Kidney (tissue), 14 donors: ENCODE results near the gene SCGB2B2. TPM values are rescaled to one million over a fixed set of nuclear protein-coding genes. Genes with fewer than 3 reads are reported as not detected.

Experiments
- DNase-seq, 5 donors: peaks; one replicate each; pipeline ENCODE4 v3.0.0-alpha.2; 2013 to 2020
- FAIRE-seq: peaks from 2 replicates; lab custom pipeline; 2012; peaks lifted over from hg19 to GRCh38; lab: Jason Lieb, UNC
- H3K27ac ChIP-seq, 2 donors: one replicate each; pipeline ENCODE4 v1.7.0; 2013; ENCODE audit warnings: low read depth in 2 of 2, low read length in 2 of 2, inconsistent platforms in 1 of 2
- H3K27me3 ChIP-seq: one replicate; pipeline ENCODE4 v1.7.1; 2013; ENCODE audit warnings: low read length, inconsistent platforms; ENCODE audit not compliant: control insufficient read depth, insufficient read depth
- H3K36me3 ChIP-seq, 3 donors: one replicate each; pipeline versions ENCODE4 v1.7.0 to v1.7.1; 2013; ENCODE audit warnings: low read length in 3 of 3, control low read depth in 1 of 3, inconsistent platforms in 1 of 3; ENCODE audit not compliant: insufficient read depth in 3 of 3, control insufficient read depth in 2 of 3
- H3K4me1 ChIP-seq, 3 donors: one replicate each; pipeline versions ENCODE4 v1.7.0 to v1.7.1; 2013; ENCODE audit warnings: low read length in 3 of 3, inconsistent platforms in 1 of 3, low read depth in 1 of 3; ENCODE audit not compliant: control insufficient read depth in 2 of 3, insufficient read depth in 2 of 3
- H3K4me3 ChIP-seq, 3 donors: one replicate each; pipeline versions ENCODE4 v1.7.0 to v1.8.1; 2013; ENCODE audit warnings: low read length in 3 of 3, control low read depth in 1 of 3, inconsistent platforms in 1 of 3
- H3K9ac ChIP-seq, 3 donors: one replicate each; pipeline versions ENCODE4 v1.7.0 to v1.7.1; 2013; ENCODE audit warnings: low read length in 3 of 3, control low read depth in 1 of 3, inconsistent platforms in 1 of 3
- H3K9me3 ChIP-seq, 3 donors: one replicate each; pipeline versions ENCODE4 v1.7.0 to v1.7.1; 2013; ENCODE audit warnings: low read length in 3 of 3, control low read depth in 1 of 3, inconsistent platforms in 1 of 3; ENCODE audit not compliant: control insufficient read depth in 2 of 3, insufficient read depth in 1 of 3
- CTCF ChIP-seq: IDR thresholded peaks from 3 replicates; pipeline ENCODE4 v1.5.1; 2012; ENCODE audit warnings: mild to moderate bottlenecking, moderate library complexity, borderline replicate concordance; ENCODE audit not compliant: insufficient read depth; ENCODE audit errors: extremely low read depth
- intact Hi-C: fragments of 100-400 bp; cut with DNase I; formaldehyde crosslinking; loops from one replicate; pipeline ENCODE4 v1.11.1; 2022
- polyA plus RNA-seq: library from polyadenylated mRNA; stranded (reverse); fragments of 350-450 nt; fragmentation: Illumina TruSeq; extraction: RNeasy Lipid Tissue Mini Kit (QIAGEN cat#74804); gene quantifications from one replicate; pipeline ENCODE4 v1.2.3, GENCODE V29; 2014; ENCODE audit warnings: low read depth, low replicate concordance; ENCODE audit not compliant: insufficient read depth
- total RNA-seq: library from RNA; stranded (reverse); fragmentation: NEBNext Ultra II Directional; extraction: Animal tissue kit (Norgen Biotek cat#: 25700); gene quantifications from one replicate; pipeline ENCODE4 v1.2.1, GENCODE V29; 2021
- donor health status: control.
- donor health status: control.
- donor health status: control.
- donor health status: control.
- donor health status: control.
- donor health status: DM: yes; HTN: yes; CAD: no.
- donor health status: Normal renal cell carcinoma (clear cell type).

The SCGB2B2 gene
- total and polyA plus RNA-seq, 2 donors from 2014 or later = 0.73 to 1.1 TPM

GRCh38 chr19:34677386-34678084, 576 bp upstream of the SCGB2B2 start, which contains the start of gene ZNF302:
Gene ZNF302, plus strand, starts transcription at chr19:34677678. Its CDS starts 1,127 bp downstream, at chr19:34678805.
- Histone ChIP-seq H3K27ac (peak within 1 kb of the TSS; percentile 95), H3K36me3 (peaks cover 16 to 26% (median 17%) of the 10 kb centered on the region in 3 donors), H3K27me3 (no peaks in the 10 kb centered on the region), H3K9me3 (peaks cover 5 to 21% (median 6%) of the 10 kb centered on the region in 3 donors), H3K4me3 (peak within 1 kb of the TSS; percentile 92 to 97 (median 94)), H3K4me1 (peaks cover 0 to 8% (median 5%) of the 10 kb centered on the region in 3 donors), H3K9ac (peak within 1 kb of the TSS; percentile 67 to 88 (median 86))
- FAIRE-seq = no peak
- DNase-seq = peak; percentile 98 to 99 (median 99)
- TF ChIP-seq CTCF = no peak
- intact Hi-C loops = no loop called here

GRCh38 chr19:34675919-34676318, 1.0 kb downstream of the SCGB2B2 start:
- no peak for FAIRE-seq
- no peaks in the 10 kb centered on the region for H3K27me3 ChIP-seq
- H3K27ac ChIP-seq = no peak overlapping the region
- H3K36me3 ChIP-seq = peaks cover 11 to 16% (median 11%) of the 10 kb centered on the region in 3 donors
- H3K9ac ChIP-seq = no peak overlapping the region
- no peak for TF ChIP-seq CTCF
- peak overlapping the region in 2 of 3 donors; percentile 92 to 97 for H3K4me3 ChIP-seq
- H3K4me1 ChIP-seq = peaks cover 0 to 8% (median 5%) of the 10 kb centered on the region in 3 donors
- intact Hi-C loops = no loop called here
- H3K9me3 ChIP-seq = peaks cover 0 to 11% (median 2%) of the 10 kb centered on the region in 3 donors
- DNase-seq = no peak

GRCh38 chr19:34675250-34675649, 1.7 kb downstream of the SCGB2B2 start:
- no peak for TF ChIP-seq CTCF
- DNase-seq (no peak), FAIRE-seq (no peak)
- peaks cover 11 to 16% (median 11%) of the 10 kb centered on the region in 3 donors for H3K36me3 ChIP-seq
- no peaks in the 10 kb centered on the region for H3K27me3 ChIP-seq
- intact Hi-C loops = no loop called here
- peaks cover 0 to 11% (median 2%) of the 10 kb centered on the region in 3 donors for H3K9me3 ChIP-seq
- H3K4me3 ChIP-seq = no peak overlapping the region
- peaks cover 0 to 8% (median 5%) of the 10 kb centered on the region in 3 donors for H3K4me1 ChIP-seq
- no peak overlapping the region for H3K9ac ChIP-seq
- H3K27ac ChIP-seq = no peak overlapping the region
